GM21381 (cell line): ENCODE data around the gene CXXC4.

Experiments
- ATAC-seq: cut with Tn5 transposase; IDR thresholded peaks from one replicate; pipeline ENCODE4 v1.9.1; 2021; ENCODE audit warnings: mild to moderate bottlenecking, moderate library complexity; ENCODE audit not compliant: unreplicated experiment

The CXXC4 gene

GRCh38 chr4:104490096-104490769, 4.5 kb downstream of the CXXC4 start:
- ATAC-seq, result peak; percentile 31

- peak; percentile 24 for ATAC-seq
Measured at GRCh38 chr4:104489731-104490095, 5.0 kb downstream of the CXXC4 start.

DNA sequence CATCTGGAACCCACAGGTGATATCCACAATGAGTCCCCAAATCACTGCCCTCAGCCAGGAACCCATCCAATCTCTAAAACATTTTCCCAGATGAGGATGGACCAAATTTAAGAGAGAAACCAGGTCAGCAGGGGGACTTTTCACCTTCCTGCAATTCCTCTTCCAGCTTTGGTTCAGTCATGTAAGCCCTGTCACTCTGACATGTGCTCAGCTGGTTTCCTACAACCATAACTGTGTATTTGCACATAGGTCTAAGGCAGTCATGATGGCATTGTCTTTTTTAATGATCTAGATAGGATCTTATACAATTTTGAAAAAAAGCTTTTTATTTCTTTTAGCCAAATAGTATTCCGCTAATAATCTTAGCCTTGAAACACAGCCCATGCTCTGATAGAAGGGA, 6.5 kb downstream of the CXXC4 start:
- ATAC-seq, result no peak

DNA sequence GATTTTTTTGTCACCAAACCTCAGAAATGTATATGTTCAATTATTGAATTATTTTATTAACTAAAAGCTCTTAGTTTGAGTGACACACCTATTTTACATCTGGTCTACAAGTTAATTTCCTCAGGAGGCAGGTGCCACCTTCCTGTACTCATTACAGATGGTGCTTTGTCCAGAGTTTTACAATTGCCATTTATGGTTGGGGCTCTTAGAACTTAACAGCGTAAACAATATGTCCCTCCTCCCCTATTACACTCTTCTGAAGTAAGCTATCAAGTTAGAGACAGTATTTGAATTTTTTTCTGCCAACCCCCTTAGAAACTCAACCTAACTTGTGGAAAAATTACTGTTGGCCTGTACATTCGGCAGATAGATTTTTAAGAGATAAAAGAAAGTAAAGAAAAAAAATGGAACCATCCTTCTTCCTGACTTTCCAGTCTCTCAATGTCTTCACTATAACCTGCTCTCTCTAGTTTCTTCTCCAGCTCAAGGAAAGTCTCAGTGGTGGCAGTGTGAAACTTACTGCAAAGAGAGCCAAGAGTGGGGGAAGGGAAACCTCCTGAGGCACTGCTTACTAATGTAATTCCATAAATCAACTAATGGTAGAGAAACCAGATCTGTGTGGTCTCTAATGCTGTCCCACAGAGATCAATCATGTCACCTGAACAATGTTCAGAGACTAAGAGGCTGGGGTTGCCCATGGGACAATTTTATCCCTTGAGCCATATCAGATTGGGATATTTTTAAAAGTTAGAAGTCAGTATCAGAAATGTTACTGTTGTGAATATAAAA, 7.8 kb downstream of the CXXC4 start:
- no peak for ATAC-seq

DNA sequence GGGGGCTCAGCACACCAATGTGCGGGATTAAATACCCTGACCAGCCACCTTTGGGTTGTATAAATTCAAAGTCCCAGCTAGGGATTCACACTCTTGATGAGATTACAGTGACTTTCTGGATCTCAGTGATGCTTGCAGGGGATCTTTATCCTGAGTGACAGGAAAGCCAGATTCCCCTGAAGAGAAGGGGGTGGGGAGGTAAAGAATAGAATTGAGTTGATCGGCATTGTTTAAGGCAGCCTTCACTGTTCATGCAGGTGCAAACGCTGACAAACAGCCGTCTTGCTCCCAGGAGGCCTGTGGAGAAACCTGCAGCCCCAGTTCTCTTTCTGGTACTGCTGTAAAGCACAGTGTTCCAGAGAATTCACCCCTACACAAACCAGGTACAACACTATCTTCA, 19.0 kb downstream of the CXXC4 start:
- ATAC-seq, result no peak

DNA sequence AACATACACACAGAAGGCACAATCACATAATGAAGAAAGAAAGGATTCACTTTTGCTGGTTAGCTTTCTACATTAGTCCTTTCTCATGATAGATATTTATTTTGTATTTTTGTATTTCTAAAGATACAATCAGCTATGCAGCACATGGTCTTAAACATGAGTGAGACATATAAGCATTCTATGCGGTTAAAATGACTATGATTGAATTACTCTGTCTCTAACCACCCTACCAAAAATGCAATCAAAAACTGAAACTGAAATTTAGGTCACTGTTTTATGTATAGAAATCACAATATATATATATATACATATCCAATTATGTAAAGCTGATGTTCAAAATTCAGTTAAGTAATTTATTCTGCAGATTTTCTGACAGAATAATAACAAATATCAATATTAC, 21.9 kb downstream of the CXXC4 start:
- ATAC-seq, result peak; percentile 44

DNA sequence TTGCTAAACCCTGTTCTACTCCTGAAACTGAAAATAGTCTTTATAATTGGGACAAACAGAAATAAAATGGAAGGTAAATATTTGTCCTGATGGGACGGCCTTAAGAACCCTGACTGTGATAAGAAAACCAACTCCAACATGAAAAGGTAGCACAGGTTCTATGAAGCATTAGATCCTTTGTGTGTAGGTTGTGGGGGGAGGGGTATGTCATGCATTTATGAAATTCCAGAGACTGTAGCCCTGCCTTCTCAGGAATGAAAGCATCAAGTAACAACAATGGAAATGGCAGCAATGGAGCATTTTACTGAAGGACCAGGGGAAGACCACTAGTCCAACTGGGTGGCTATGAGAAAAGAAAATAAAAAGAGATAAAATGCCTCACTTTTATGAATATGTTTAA, 23.9 kb downstream of the CXXC4 start:
- no peak for ATAC-seq

DNA sequence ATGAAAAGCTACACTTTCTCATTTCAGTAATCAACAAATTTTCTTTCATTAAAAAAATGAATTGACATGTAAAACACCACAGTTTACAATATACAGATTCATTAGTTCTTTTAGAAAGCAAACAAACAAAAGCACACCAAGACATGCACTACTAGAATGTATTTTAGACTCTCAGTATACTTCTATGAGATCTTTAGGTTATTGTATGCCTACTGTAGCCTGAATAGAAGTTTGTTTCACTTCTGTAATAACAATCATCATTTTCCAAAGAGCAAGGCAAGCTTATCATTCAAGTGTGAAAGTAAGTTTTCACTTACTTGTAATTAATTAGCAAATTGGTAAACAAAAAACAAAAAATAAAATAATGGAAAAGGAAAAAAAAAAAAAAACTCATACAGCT, 24.9 kb downstream of the CXXC4 start:
- no peak for ATAC-seq

GRCh38 chr4:104465619-104466018, 29.1 kb downstream of the CXXC4 start:
- no peak for ATAC-seq

DNA sequence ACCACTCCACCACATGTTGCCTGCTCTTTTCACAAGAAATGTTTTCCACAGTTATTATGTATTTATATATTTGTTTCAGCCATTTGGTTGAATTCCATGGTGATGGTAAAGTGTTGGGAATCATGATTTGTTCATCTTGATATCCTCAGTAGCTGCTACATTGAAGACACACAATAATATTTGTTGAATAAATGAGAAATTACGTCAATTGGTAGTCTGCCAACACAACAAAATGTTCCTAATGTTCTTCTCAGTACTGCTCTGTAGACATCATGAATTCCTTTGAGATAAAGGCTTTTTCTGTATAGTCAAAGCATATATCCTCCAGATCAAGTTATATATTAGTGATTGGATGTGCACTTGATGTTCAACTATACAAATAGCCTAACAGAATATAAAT, 29.5 kb downstream of the CXXC4 start:
- no peak for ATAC-seq

- ATAC-seq, result no peak
Measured at GRCh38 chr4:104462641-104463040, 32.1 kb downstream of the CXXC4 start.

GRCh38 chr4:104457308-104457981, 37.2 kb downstream of the CXXC4 start:
- peak; percentile 74 for ATAC-seq

GRCh38 chr4:104451573-104451972, 43.1 kb downstream of the CXXC4 start:
- ATAC-seq, result peak; percentile 76

- ATAC-seq, result no peak
Measured at GRCh38 chr4:104449537-104449936, 45.2 kb downstream of the CXXC4 start.

GRCh38 chr4:104447294-104447693, 47.4 kb downstream of the CXXC4 start:
- no peak for ATAC-seq

DNA sequence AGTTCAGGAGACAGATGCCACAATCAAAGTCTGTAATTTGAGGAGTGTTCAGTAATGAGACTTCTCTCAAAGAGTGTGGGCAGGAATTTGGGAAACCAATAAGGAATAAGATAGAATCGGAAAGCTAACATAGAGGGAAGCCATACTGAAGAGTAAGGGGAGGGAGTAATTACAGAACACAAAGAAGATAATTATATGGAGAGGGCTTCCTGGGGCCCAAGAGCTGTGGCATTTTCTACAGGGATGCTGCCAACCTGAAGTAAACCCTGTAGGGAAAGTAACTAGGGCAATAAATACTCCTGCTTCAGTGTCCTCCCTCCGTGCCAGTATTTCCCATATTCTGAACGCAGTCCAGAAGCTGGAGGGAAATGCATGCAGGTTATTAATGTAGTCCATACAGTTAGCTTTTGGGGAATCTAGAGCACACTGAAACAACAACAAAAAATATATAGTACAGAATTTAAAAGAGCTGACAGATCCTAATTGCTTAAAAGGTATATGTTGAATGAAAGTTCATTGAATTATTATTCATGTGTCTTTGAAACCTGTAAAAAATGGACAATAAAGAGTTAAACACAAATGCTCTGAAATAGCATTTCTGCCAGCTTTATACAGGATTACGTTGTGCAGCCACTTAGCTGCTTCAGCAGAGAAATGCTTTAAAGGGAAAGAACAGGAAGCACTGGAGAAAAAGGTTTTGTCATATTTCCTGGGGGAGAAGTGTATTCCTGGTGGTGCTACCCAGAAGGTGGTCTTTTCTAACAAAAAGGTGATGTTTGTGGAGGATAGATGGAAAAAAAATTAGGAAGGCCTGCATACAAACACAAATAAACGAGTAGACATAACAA, 48.0 kb downstream of the CXXC4 start:
- no peak for ATAC-seq

DNA sequence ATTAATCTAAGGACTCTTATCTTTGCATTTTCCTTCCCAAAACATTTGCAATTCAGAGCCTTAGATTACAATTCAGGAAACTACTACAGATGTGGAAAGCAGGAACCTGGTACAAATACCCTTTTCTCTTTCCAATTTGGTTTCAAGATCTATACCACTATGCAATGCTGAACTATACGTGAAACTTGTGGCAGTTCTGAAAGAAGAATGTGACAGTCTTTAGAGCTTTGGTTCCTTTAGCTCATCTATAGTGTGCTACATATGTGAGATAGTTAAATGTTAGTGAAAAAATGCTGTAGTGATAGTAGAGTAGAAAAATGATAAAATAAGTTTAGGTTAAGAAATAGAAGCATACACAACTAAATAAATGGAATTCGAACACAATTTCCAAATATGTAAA, 50.0 kb downstream of the CXXC4 start:
- ATAC-seq, result no peak

DNA sequence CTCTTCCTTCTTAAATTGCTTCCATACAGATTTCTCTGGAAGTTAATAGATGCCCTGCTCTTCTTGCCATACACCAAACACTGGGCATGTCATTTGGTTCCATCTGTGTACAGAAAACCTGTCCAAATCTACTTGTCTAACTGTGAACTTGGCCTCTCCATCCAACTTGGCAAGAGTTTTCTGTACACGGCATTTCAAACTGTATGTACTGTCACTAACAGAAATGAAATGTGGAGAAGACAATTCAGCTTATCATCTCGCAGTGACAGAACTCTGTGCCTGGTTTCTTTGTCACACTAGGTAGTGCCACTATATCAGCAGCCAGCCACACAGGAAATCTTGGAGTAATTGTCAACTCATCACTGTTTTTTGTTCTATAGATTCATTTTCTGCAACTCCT, 58.2 kb downstream of the CXXC4 start:
- no peak for ATAC-seq

DNA sequence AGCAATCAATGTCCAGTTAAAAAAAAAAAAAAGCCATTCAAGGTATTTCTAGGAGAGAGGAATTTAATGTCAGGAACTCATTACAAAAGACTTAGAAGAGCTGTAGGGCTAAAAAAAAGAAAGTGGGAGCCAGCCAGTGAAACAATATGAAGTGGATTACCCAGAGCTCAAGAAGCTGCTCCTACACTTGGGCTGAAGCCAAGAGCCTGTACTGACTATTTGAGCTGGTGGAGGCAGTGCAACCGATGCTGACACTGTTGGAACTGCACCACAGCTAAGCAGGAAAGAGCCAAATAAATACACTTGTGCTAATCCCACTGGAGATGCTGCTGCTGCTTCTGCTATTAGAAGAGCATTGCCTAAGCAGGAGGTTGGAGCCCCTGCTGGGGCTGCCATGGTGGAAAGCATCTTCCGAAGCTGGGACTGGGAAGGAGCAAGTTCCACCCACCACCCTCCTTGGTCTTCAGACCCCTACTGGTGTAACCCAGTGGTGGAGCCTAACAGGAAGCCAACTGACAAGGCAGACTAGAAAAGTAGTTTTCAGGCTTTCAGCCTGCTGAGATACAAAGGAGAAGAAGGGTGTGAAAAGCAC, 65.4 kb downstream of the CXXC4 start:
- no peak for ATAC-seq

- no peak for ATAC-seq
Measured at GRCh38 chr4:104425948-104426347, 68.7 kb downstream of the CXXC4 start.

DNA sequence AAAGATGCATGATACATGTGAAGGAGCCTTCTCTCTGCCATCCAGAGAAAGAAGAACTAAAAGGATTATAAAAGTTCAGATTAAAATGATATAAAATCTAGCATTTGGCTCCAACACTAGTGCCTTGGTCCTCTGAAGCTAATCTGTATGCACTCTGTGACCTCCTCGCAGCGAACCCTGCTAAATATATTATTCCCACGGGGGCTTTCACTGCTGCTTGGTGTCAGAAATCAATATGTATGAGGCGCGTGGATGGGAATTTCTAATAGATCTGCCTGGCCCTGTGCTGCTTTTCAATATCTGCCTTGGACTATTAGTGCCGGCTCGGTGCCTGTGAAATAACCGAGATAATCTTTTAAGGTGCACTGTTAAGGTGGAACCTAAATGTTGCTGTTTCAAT, 69.7 kb downstream of the CXXC4 start:
- no peak for ATAC-seq
